Measurements from ENCODE around the gene BRD3OS.

GRCh38 chr9:134039386-134040175, 14.3 kb downstream of the BRD3OS start:
- no peak for TF ChIP-seq CTCF (conservative IDR thresholded peaks at IDR 0.05)
- TF ChIP-seq ZFX (IDR thresholded peaks at IDR 0.05), result no peak
